ENCODE data around the gene GPS1.

DNA sequence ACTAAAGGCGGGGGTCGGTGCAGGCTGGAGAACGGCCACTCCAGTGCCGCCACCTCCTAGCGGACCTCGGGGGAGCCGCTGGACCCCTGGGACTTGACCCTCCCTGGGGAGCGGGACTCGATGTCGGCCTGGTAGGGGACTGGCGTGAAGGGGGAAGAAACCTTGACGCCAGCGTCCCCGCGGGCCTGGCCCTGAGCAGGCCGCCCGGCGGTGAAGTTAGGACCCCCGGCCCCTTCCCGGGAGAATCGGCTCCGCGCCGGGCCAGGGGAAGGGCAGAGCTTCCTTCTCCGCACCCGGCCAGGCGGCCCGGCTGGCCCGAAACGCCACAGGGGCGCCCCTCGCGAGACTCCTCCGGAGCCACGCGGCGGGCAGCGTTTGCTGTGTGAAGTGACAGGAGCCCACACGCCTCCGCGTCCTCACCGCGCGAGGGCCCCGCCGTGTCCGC lies 13.5 kb downstream of the GPS1 start:
- no peak for TF ChIP-seq FOXJ3 (CRISPR knock-in tag; IDR thresholded peaks at IDR 0.05)
- TF ChIP-seq, protein P1, sequence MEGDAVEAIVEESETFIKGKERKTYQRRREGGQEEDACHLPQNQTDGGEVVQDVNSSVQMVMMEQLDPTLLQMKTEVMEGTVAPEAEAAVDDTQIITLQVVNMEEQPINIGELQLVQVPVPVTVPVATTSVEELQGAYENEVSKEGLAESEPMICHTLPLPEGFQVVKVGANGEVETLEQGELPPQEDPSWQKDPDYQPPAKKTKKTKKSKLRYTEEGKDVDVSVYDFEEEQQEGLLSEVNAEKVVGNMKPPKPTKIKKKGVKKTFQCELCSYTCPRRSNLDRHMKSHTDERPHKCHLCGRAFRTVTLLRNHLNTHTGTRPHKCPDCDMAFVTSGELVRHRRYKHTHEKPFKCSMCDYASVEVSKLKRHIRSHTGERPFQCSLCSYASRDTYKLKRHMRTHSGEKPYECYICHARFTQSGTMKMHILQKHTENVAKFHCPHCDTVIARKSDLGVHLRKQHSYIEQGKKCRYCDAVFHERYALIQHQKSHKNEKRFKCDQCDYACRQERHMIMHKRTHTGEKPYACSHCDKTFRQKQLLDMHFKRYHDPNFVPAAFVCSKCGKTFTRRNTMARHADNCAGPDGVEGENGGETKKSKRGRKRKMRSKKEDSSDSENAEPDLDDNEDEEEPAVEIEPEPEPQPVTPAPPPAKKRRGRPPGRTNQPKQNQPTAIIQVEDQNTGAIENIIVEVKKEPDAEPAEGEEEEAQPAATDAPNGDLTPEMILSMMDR (IDR thresholded peaks at IDR 0.05): no peak

All from SK-N-SH (cell line).